Globus pallidus (tissue), 1 donor: ENCODE results near the gene IAPP.
"Not testable (repeated sequence)": the region's sequence is repeated elsewhere in the genome, so short reads cannot be mapped to it uniquely, and the experiment has no call there.

Experiments
- DNase-seq: peaks from one replicate; pipeline ENCODE4 v3.0.0-alpha.2; 2015; ENCODE audit warnings: low spot score

The IAPP gene

GRCh38 chr12:21372602-21373001, at the start of gene IAPP:
IAPP (plus strand) TSS chr12:21372902; CDS start chr12:21373352, 450 bp downstream.
- DNase-seq: no peak

- peak; percentile 66 for DNase-seq
Measured at GRCh38 chr12:21323736-21324135, 49.0 kb upstream of the IAPP start.

- DNase-seq: peak; percentile 92
Measured at GRCh38 chr12:21324551-21324950, 48.2 kb upstream of the IAPP start.

- DNase-seq: no peak
Measured at GRCh38 chr12:21328578-21328977, 44.1 kb upstream of the IAPP start.

GRCh38 chr12:21330682-21331253, 41.9 kb upstream of the IAPP start:
- DNase-seq: no peak

GRCh38 chr12:21334771-21335325, 37.9 kb upstream of the IAPP start, which contains the start of gene SLCO1A2:
SLCO1A2 (minus strand) TSS chr12:21334917; CDS start chr12:21334647, 270 bp downstream.
- no peak for DNase-seq

- peak; percentile 93 for DNase-seq
Measured at GRCh38 chr12:21336656-21337055, 36.0 kb upstream of the IAPP start.

- peak; percentile 91 for DNase-seq
Measured at GRCh38 chr12:21337453-21337852, 35.2 kb upstream of the IAPP start.

- no peak for DNase-seq
Measured at GRCh38 chr12:21337959-21338744, 34.5 kb upstream of the IAPP start.

- no peak for DNase-seq
Measured at GRCh38 chr12:21339921-21340320, 32.8 kb upstream of the IAPP start.

GRCh38 chr12:21340403-21340802, 32.3 kb upstream of the IAPP start:
- DNase-seq: no peak

- DNase-seq: no peak
Measured at GRCh38 chr12:21341769-21342168, 30.9 kb upstream of the IAPP start.

GRCh38 chr12:21343636-21344035, 29.1 kb upstream of the IAPP start:
- DNase-seq: no peak

GRCh38 chr12:21346542-21347205, 26.0 kb upstream of the IAPP start:
- DNase-seq: no peak

GRCh38 chr12:21350975-21351374, 21.7 kb upstream of the IAPP start:
- no peak for DNase-seq

- DNase-seq: no peak
Measured at GRCh38 chr12:21353487-21353886, 19.2 kb upstream of the IAPP start.

- no peak for DNase-seq
Measured at GRCh38 chr12:21353948-21354347, 18.8 kb upstream of the IAPP start.

GRCh38 chr12:21354641-21355040, 18.1 kb upstream of the IAPP start:
- DNase-seq: no peak

- DNase-seq: not testable (repeated sequence)
Measured at GRCh38 chr12:21360632-21361031, 12.1 kb upstream of the IAPP start.

GRCh38 chr12:21369141-21369980, 3.3 kb upstream of the IAPP start:
- no peak for DNase-seq

- no peak for DNase-seq
Measured at GRCh38 chr12:21370845-21371449, 1.8 kb upstream of the IAPP start.
